IMR-90 (cell line): ENCODE measurements around the gene TANC2. TPM values are rescaled to one million over a fixed set of nuclear protein-coding genes. Genes with fewer than 3 reads are reported as not detected.

Experiments
- ATAC-seq: fragments of 200-7000 bp; cut with Tn5 transposase; 2 replicates; pipeline ENCODE4 v1.9.1; 2020; ENCODE audit warnings: low read depth, mild to moderate bottlenecking, moderate library complexity
- BruUV-seq: library from RNA; stranded (reverse); fragments of 400-500 nt; replicated peaks from 2 replicates; lab custom pipeline; 2021; lab: Mats Ljungman, UMichigan
- CTCF ChIA-PET: fragments of 300-600 bp; formaldehyde crosslinking; extraction: SDS; loops from one replicate; lab custom pipeline; 2021; ENCODE audit warnings: antibody characterized with exemption; lab: Yijun Ruan, JAX
- POLR2A ChIA-PET: fragments of 300-600 bp; sonication (Branson Sonifier 250); formaldehyde crosslinking; loops from one replicate; lab custom pipeline; 2022; ENCODE audit warnings: antibody characterized with exemption; ENCODE audit not compliant: unreplicated experiment; lab: Charles Lee
- DNase-seq: peaks from one replicate; pipeline ENCODE4 v3.0.0; 2013
- H2AFZ ChIP-seq: replicated peaks from 2 replicates; pipeline ENCODE3; 2013; ENCODE audit warnings: low read length, mild to moderate bottlenecking; ENCODE audit not compliant: poor library complexity
- H2AK5ac ChIP-seq: 2 replicates; pipeline ENCODE4 v1.6.1; 2013; ENCODE audit warnings: low read depth, low read length, inconsistent platforms
- H2AK9ac ChIP-seq: replicated peaks from 2 replicates; pipeline ENCODE3; 2013; ENCODE audit warnings: mild to moderate bottlenecking, low read depth, low read length, moderate library complexity; ENCODE audit not compliant: poor library complexity
- H2BK120ac ChIP-seq: 2 replicates; pipeline ENCODE4 v1.6.1; 2013; ENCODE audit warnings: low read depth, low read length, inconsistent platforms
- H2BK15ac ChIP-seq: 3 replicates; pipeline ENCODE4 v1.6.1; 2013; ENCODE audit warnings: low read depth, low read length, inconsistent platforms
- H2BK20ac ChIP-seq: 2 replicates; pipeline ENCODE4 v1.6.1; 2013; ENCODE audit warnings: low read depth, mild to moderate bottlenecking, inconsistent platforms, low read length, moderate library complexity
- H2BK5ac ChIP-seq: 2 replicates; pipeline ENCODE4 v1.6.1; 2013; ENCODE audit warnings: mild to moderate bottlenecking, low read depth, low read length, inconsistent platforms; ENCODE audit not compliant: poor library complexity, severe bottlenecking
- H3K14ac ChIP-seq: replicated peaks from 2 replicates; pipeline ENCODE4 v1.6.1; 2013; ENCODE audit warnings: low read depth, low read length, inconsistent platforms
- H3K18ac ChIP-seq: 2 replicates; pipeline ENCODE4 v1.6.1; 2013; ENCODE audit warnings: low read depth, low read length, control low read depth
- H3K23ac ChIP-seq: 2 replicates; pipeline ENCODE4 v1.6.1; 2013; ENCODE audit warnings: low read depth, low read length, inconsistent platforms
- H3K27ac ChIP-seq: 2 replicates; pipeline ENCODE4 v1.5.1; 2013; ENCODE audit warnings: mild to moderate bottlenecking, control low read depth, low read length; ENCODE audit not compliant: insufficient read depth
- H3K27me3 ChIP-seq: 2 replicates; pipeline ENCODE4 v1.6.1; 2013; ENCODE audit warnings: low read length; ENCODE audit not compliant: control insufficient read depth, insufficient read depth
- H3K36me3 ChIP-seq: 2 replicates; pipeline ENCODE4 v1.6.1; 2013; ENCODE audit warnings: low read length, mixed read lengths; ENCODE audit not compliant: control insufficient read depth, insufficient read depth
- H3K4ac ChIP-seq: 2 replicates; pipeline ENCODE4 v1.6.1; 2013; ENCODE audit warnings: low read depth, low read length, inconsistent platforms
- H3K4me1 ChIP-seq: 2 replicates; pipeline ENCODE4 v1.6.1; 2013; ENCODE audit warnings: low read length, mixed read lengths; ENCODE audit not compliant: control insufficient read depth, insufficient read depth
- H3K4me2 ChIP-seq: 2 replicates; pipeline ENCODE4 v1.6.1; 2013; ENCODE audit warnings: low read depth, mild to moderate bottlenecking, control low read depth, low read length, moderate library complexity
- H3K4me3 ChIP-seq: 2 replicates; pipeline ENCODE4 v1.5.1; 2013; ENCODE audit warnings: low read depth, mild to moderate bottlenecking, control low read depth, low read length, moderate library complexity; ENCODE audit not compliant: insufficient read depth
- H3K56ac ChIP-seq: 2 replicates; pipeline ENCODE4 v1.6.1; 2013; ENCODE audit warnings: low read length, inconsistent platforms; ENCODE audit not compliant: insufficient read depth; ENCODE audit errors: extremely low read depth
- H3K79me1 ChIP-seq, 2 experiments: 2 replicates each; pipeline ENCODE4 v1.6.1; 2013; ENCODE audit warnings: low read length in 2 of 2, inconsistent platforms in 1 of 2, low read depth in 1 of 2
- H3K9ac ChIP-seq: 2 replicates; pipeline ENCODE4 v1.6.1; 2013; ENCODE audit warnings: low read depth, low read length, control low read depth
- H3K9me1 ChIP-seq: 2 replicates; pipeline ENCODE4 v1.6.1; 2013; ENCODE audit warnings: low read length, inconsistent platforms; ENCODE audit not compliant: insufficient read depth
- H3K9me3 ChIP-seq: 2 replicates; pipeline ENCODE4 v1.6.1; 2013; ENCODE audit warnings: low read length; ENCODE audit not compliant: control insufficient read depth, insufficient read depth
- H4K20me1 ChIP-seq: 2 replicates; pipeline ENCODE4 v1.6.1; 2013; ENCODE audit warnings: low read length, inconsistent platforms; ENCODE audit not compliant: insufficient read depth
- H4K5ac ChIP-seq: 2 replicates; pipeline ENCODE4 v1.6.1; 2013; ENCODE audit warnings: mild to moderate bottlenecking, low read depth, low read length, control low read depth
- H4K8ac ChIP-seq, 2 experiments: 2 replicates each; pipeline ENCODE4 v1.6.1; 2013; ENCODE audit warnings: low read depth in 2 of 2, low read length in 2 of 2, control low read depth in 1 of 2, inconsistent platforms in 1 of 2
- H4K91ac ChIP-seq: 2 replicates; pipeline ENCODE4 v1.6.1; 2013; ENCODE audit warnings: low read depth, low read length, inconsistent platforms; ENCODE audit not compliant: insufficient read depth
- BHLHE40 ChIP-seq: fragments of 150-350 bp; IDR thresholded peaks from 2 replicates; pipeline ENCODE4 v1.6.1; 2016; ENCODE audit warnings: mild to moderate bottlenecking, low read depth, low read length
- CEBPB ChIP-seq: IDR thresholded peaks from 2 replicates; pipeline ENCODE4 v1.6.1; 2012; ENCODE audit warnings: low read depth, low read length, improper control_type of control experiment
- CHD1 ChIP-seq: IDR thresholded peaks from 2 replicates; pipeline ENCODE4 v1.6.1; 2012; ENCODE audit warnings: low read depth, low read length, improper control_type of control experiment
- FOS ChIP-seq: fragments of 150-350 bp; IDR thresholded peaks from 2 replicates; pipeline ENCODE4 v1.6.1; 2016; ENCODE audit warnings: low read depth, low read length
- MAFK ChIP-seq: IDR thresholded peaks from 2 replicates; pipeline ENCODE4 v1.6.1; 2012; ENCODE audit warnings: low read depth, low read length, improper control_type of control experiment
- MAZ ChIP-seq: IDR thresholded peaks from 2 replicates; pipeline ENCODE4 v1.6.1; 2012; ENCODE audit warnings: low read depth, mild to moderate bottlenecking, low read length, improper control_type of control experiment, moderate library complexity, borderline replicate concordance
- MXI1 ChIP-seq: IDR thresholded peaks from 2 replicates; pipeline ENCODE4 v1.6.1; 2012; ENCODE audit warnings: low read depth, mild to moderate bottlenecking, low read length, moderate library complexity, borderline replicate concordance
- NFE2L2 ChIP-seq: fragments of 150-350 bp; IDR thresholded peaks from 2 replicates; pipeline ENCODE4 v1.6.1; 2016; ENCODE audit warnings: low read depth, mild to moderate bottlenecking, low read length
- RAD21 ChIP-seq: IDR thresholded peaks from 2 replicates; pipeline ENCODE4 v1.6.1; 2012; ENCODE audit warnings: low read length, improper control_type of control experiment
- RCOR1 ChIP-seq: IDR thresholded peaks from 2 replicates; pipeline ENCODE4 v1.6.1; 2012; ENCODE audit warnings: mild to moderate bottlenecking, low read length, improper control_type of control experiment; ENCODE audit not compliant: insufficient replicate concordance
- RFX5 ChIP-seq: IDR thresholded peaks from 2 replicates; pipeline ENCODE4 v1.8.0; 2012; ENCODE audit warnings: low read depth, mild to moderate bottlenecking, low read length, moderate library complexity
- SMC3 ChIP-seq: fragments of 150-350 bp; IDR thresholded peaks from 2 replicates; pipeline ENCODE4 v1.6.1; 2016; ENCODE audit warnings: low read depth, mild to moderate bottlenecking, antibody characterized with exemption, low read length, moderate library complexity
- WGBS, 2 experiments: methylation state at CpG; one replicate each; pipeline versions ENCODE4 v1.1.5 to v1.1.7; 2013; ENCODE audit warnings: missing lambda C conversion rate in 2 of 2; ENCODE audit not compliant: insufficient read length in 1 of 2; ENCODE audit errors: extremely low coverage in 2 of 2; 5-methylcytosine and 5-hydroxymethylcytosine counted together
- dilution Hi-C: fragments of 300-500 bp; cut with HindIII; formaldehyde crosslinking; loops from one replicate; pipeline ENCODE4 v1.14.3; 2018; ENCODE audit warnings: low sequenced_read_pairs; ENCODE audit not compliant: unreplicated experiment
- in situ Hi-C: fragments of 300-500 bp; cut with MboI; formaldehyde crosslinking; loops from 3 replicates; pipeline ENCODE4 v1.14.3; 2019; ENCODE audit warnings: low sequenced_read_pairs, inconsistent platforms, mixed read lengths
- intact Hi-C: fragments of 100-400 bp; cut with micrococcal nuclease; formaldehyde crosslinking; loops from 2 replicates; pipeline ENCODE4 v1.10.0; 2022
- polyA plus RNA-seq, 3 experiments: library from polyadenylated mRNA; depleted of rRNA; stranded (reverse); fragments of >200 nt; gene quantifications; 2 replicates each; pipeline ENCODE4 v1.2.3, GENCODE V29; 2012; ENCODE audit warnings: low replicate concordance in 1 of 3
- total RNA-seq: library from RNA; depleted of rRNA; stranded (reverse); fragments of >200 nt; gene quantifications from 2 replicates; pipeline ENCODE4 v1.2.3, GENCODE V29; 2012
- TF ChIP-seq, protein P1 (sequence below): fragments of 150-350 bp; IDR thresholded peaks from 2 replicates; pipeline ENCODE4 v1.6.1; 2016; ENCODE audit warnings: low read depth, mild to moderate bottlenecking, low read length, moderate library complexity, borderline replicate concordance
- TF ChIP-seq, protein P2 (sequence below): fragments of 150-350 bp; IDR thresholded peaks from 2 replicates; pipeline ENCODE4 v1.6.1; 2017; ENCODE audit warnings: mild to moderate bottlenecking, antibody characterized with exemption, low read length, low read depth
- TF ChIP-seq, protein P3 (sequence below): conservative IDR thresholded peaks from 2 replicates; pipeline ENCODE4 v1.5.1; 2012; ENCODE audit warnings: mild to moderate bottlenecking, low read depth, low read length, improper control_type of control experiment

The TANC2 gene
- total and polyA plus RNA-seq, 2 of the 4 experiments (the other 2 are of a cell fraction) = 20.6 to 41.4 TPM

DNA sequence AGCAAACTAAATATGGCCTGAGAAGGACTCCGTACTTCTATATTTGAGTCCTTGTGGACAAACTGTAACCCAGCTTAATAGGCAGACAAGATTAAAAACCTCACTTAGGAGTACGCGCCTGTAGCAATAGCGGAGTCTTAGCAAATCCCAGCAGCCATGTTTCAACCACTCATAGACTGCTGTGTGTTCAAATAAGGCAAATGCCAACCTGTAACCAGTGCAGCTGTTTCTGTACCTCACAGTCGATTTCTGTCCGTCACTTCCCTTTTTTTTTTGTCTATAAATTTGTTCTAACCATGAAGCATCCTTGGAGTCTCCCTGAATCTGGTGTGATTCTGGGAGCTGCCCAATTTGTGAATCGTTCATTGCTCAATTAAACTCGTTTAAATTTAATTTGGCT is 30.2 kb downstream of the TANC2 start:
- WGBS, 2 experiments = 100% methylated on average over 3 of the region's 8 CpGs; no CpG with 5 or more reads in 1 of the 2 experiments
- in situ Hi-C loops (no loop called here), dilution Hi-C loops (no loop called here), intact Hi-C loops (no loop called here)
- Histone ChIP-seq H2BK120ac (no peak overlapping the region), H4K5ac (no peak overlapping the region), H3K4me1 (no peaks in the 10 kb centered on the region), H4K8ac (no peak overlapping the region), H3K9me3 (no peaks in the 10 kb centered on the region), H2AFZ (no peak overlapping the region), H3K27ac (no peak overlapping the region), H2AK5ac (no peak overlapping the region), H3K56ac (no peak overlapping the region), H2AK9ac (no peak overlapping the region), H4K20me1 (peaks cover 58% of the 10 kb centered on the region), H2BK5ac (no peak overlapping the region), H2BK15ac (no peak overlapping the region), H3K23ac (no peak overlapping the region), H4K91ac (no peak overlapping the region), H3K4me2 (no peak overlapping the region), H3K9ac (no peak overlapping the region), H3K36me3 (no peaks in the 10 kb centered on the region), H3K14ac (no peak overlapping the region), H3K4me3 (no peak overlapping the region), H3K9me1 (0 out of 2 replicates have a peak, but pooled peaks cover 3% of the 10 kb centered on the region), H3K18ac (no peak overlapping the region), H2BK20ac (no peak overlapping the region), H3K79me1 (peaks cover 31 to 57% of the 10 kb centered on the region in 2 experiments), H3K27me3 (no peaks in the 10 kb centered on the region), H3K4ac (no peak overlapping the region)
- ChIA-PET POLR2A (no interaction called here), CTCF (interaction anchor here (0.7 to 0.9 kb wide), 2 partner anchors 64 to 410 kb away, joined by 3 read pairs; no protein-coding TSS in a partner anchor)
- BruUV-seq = no TSS peak
- ATAC-seq = no peak
- TF ChIP-seq RFX5 = no peak
- TF ChIP-seq, protein P1, sequence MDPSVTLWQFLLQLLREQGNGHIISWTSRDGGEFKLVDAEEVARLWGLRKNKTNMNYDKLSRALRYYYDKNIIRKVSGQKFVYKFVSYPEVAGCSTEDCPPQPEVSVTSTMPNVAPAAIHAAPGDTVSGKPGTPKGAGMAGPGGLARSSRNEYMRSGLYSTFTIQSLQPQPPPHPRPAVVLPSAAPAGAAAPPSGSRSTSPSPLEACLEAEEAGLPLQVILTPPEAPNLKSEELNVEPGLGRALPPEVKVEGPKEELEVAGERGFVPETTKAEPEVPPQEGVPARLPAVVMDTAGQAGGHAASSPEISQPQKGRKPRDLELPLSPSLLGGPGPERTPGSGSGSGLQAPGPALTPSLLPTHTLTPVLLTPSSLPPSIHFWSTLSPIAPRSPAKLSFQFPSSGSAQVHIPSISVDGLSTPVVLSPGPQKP = no peak
- TF ChIP-seq CEBPB = no peak
- TF ChIP-seq NFE2L2 = no peak
- no peak for TF ChIP-seq BHLHE40
- TF ChIP-seq MAZ = no peak
- TF ChIP-seq, protein P2, sequence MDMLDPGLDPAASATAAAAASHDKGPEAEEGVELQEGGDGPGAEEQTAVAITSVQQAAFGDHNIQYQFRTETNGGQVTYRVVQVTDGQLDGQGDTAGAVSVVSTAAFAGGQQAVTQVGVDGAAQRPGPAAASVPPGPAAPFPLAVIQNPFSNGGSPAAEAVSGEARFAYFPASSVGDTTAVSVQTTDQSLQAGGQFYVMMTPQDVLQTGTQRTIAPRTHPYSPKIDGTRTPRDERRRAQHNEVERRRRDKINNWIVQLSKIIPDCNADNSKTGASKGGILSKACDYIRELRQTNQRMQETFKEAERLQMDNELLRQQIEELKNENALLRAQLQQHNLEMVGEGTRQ = no peak
- TF ChIP-seq, protein P3, sequence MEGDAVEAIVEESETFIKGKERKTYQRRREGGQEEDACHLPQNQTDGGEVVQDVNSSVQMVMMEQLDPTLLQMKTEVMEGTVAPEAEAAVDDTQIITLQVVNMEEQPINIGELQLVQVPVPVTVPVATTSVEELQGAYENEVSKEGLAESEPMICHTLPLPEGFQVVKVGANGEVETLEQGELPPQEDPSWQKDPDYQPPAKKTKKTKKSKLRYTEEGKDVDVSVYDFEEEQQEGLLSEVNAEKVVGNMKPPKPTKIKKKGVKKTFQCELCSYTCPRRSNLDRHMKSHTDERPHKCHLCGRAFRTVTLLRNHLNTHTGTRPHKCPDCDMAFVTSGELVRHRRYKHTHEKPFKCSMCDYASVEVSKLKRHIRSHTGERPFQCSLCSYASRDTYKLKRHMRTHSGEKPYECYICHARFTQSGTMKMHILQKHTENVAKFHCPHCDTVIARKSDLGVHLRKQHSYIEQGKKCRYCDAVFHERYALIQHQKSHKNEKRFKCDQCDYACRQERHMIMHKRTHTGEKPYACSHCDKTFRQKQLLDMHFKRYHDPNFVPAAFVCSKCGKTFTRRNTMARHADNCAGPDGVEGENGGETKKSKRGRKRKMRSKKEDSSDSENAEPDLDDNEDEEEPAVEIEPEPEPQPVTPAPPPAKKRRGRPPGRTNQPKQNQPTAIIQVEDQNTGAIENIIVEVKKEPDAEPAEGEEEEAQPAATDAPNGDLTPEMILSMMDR = no peak
- TF ChIP-seq MXI1 = no peak
- TF ChIP-seq MAFK = no peak
- no peak for TF ChIP-seq CHD1
- TF ChIP-seq RCOR1 = no peak
- TF ChIP-seq SMC3 = no peak
- no peak for TF ChIP-seq FOS
- TF ChIP-seq RAD21 = no peak
- no peak for DNase-seq
